ENCODE results near the gene BRD3. TPM values are rescaled to one million over a fixed set of nuclear protein-coding genes. Genes with fewer than 3 reads are reported as not detected.

Gene BRD3
- total RNA-seq, 1 experiment from 2014 or later = 63.1 TPM

- no peaks in the 10 kb centered on the region for H3K9me3 ChIP-seq (ENCODE audit: control insufficient read depth, low read depth, low read length)
- no peak overlapping the region for H3K23ac ChIP-seq (ENCODE audit: insufficient read length, low read depth, low read length)
- H3K23me2 ChIP-seq (ENCODE audit: insufficient read length, low read depth, low read length, poor library complexity, severe bottlenecking) = no peaks in the 10 kb centered on the region
- H3K79me2 ChIP-seq (ENCODE audit: insufficient read depth, low read length) = peaks cover 10% of the 10 kb centered on the region; the same call in 1 of the 2 replicates
- H3K27ac ChIP-seq (ENCODE audit: insufficient read length, low read depth, low read length) = no peak overlapping the region
- H2BK5ac ChIP-seq (ENCODE audit: insufficient read length, low read length) = no peak overlapping the region
- H4K8ac ChIP-seq (replicated peaks; ENCODE audit: insufficient read length, low read depth, low read length) = no peak overlapping the region
- no peaks in the 10 kb centered on the region for H3K79me1 ChIP-seq (ENCODE audit: insufficient read depth, low read depth, low read length, poor library complexity, severe bottlenecking)
- no peak overlapping the region for H3K4me2 ChIP-seq (ENCODE audit: insufficient read depth, insufficient read length, low read length)
- Mint-ChIP-seq H3K36me3 (ENCODE audit: insufficient read depth in 1 of 3, low read depth in 3 of 3) (peaks cover 18 to 56% (median 55%) of the 10 kb centered on the region in 3 experiments; a peak in 6 of 7 replicates), H3K27ac (peak overlapping the region in 1 of 3 experiments; percentile 85; a peak in 2 of 7 replicates), H3K9me3 (no peaks in the 10 kb centered on the region), H3K4me3 (no peak overlapping the region), H3K4me1 (0 out of 4 replicates have a peak, but pooled peaks cover 0 to 3% of the 10 kb centered on the region in 2 experiments), H3K27me3 (ENCODE audit: low read depth) (no peaks in the 10 kb centered on the region)
- H3K4ac ChIP-seq (ENCODE audit: low read depth, low read length) = no peak overlapping the region
- H3K56ac ChIP-seq (ENCODE audit: insufficient read length, low read depth, low read length) = no peak overlapping the region
- no peak overlapping the region for H4K5ac ChIP-seq (ENCODE audit: insufficient read length, low read depth, low read length)
- no peak overlapping the region for H3K9ac ChIP-seq (ENCODE audit: extremely low read depth, insufficient read length, low read length)
- DNase-seq = no peak
- no peak overlapping the region for H2BK20ac ChIP-seq (ENCODE audit: low read depth, low read length, poor library complexity, severe bottlenecking)
- no peaks in the 10 kb centered on the region for H3K4me1 ChIP-seq (ENCODE audit: insufficient read depth, low read length)
- H4K91ac ChIP-seq (ENCODE audit: insufficient read length, low read depth, low read length) = no peak overlapping the region
- H2BK120ac ChIP-seq (ENCODE audit: low read depth, low read length, poor library complexity, severe bottlenecking) = no peak overlapping the region
- no peaks in the 10 kb centered on the region for H4K20me1 ChIP-seq (ENCODE audit: control insufficient read depth, insufficient read depth, insufficient read length)
- H3K14ac ChIP-seq (ENCODE audit: insufficient read depth, low read length) = no peak overlapping the region; the same call in 1 of the 2 replicates
- no peak overlapping the region for H2AK5ac ChIP-seq (ENCODE audit: insufficient read length, low read length)
- no peaks in the 10 kb centered on the region for H3K27me3 ChIP-seq (ENCODE audit: insufficient read depth, low read length)
- WGBS (ENCODE audit: extremely low coverage, insufficient read length, low lambda C conversion rate) = no CpG with 5 or more reads among the region's 16 CpGs
- H3K18ac ChIP-seq (ENCODE audit: insufficient read length, low read depth, low read length) = no peak overlapping the region
- H2BK15ac ChIP-seq (ENCODE audit: low read depth, low read length) = no peak overlapping the region
- H3T11ph ChIP-seq (ENCODE audit: low read length) = no peak overlapping the region
- no peak overlapping the region for H2BK12ac ChIP-seq (ENCODE audit: insufficient read length, low read depth, low read length)
- no peak for TF ChIP-seq CTCF (conservative IDR thresholded peaks at IDR 0.05)
- H2AFZ ChIP-seq (ENCODE audit: low read length) = no peak overlapping the region
Measured at GRCh38 chr9:134051319-134051718, 16.5 kb downstream of the BRD3 start.

Data from H9 (cell line).